CD4-positive, alpha-beta T cell treated with Interleukin-6 at 100 ng/mL for 8 hours (primary cell): ENCODE results near the gene KATNB1.
"Not testable (repeated sequence)": the region's sequence is repeated elsewhere in the genome, so short reads cannot be mapped to it uniquely, and the experiment has no call there.

Experiments
- DNase-seq: peaks from one replicate; pipeline ENCODE4 v3.0.0-alpha.2; 2020; ENCODE audit warnings: mixed read lengths, low spot score

Gene KATNB1

GRCh38 chr16:57774705-57775285, 39.2 kb downstream of the KATNB1 start:
- DNase-seq = no peak

- no peak for DNase-seq
These were observed 40.3 kb downstream of the KATNB1 start for GRCh38 chr16:57775661-57776469.

GRCh38 chr16:57778658-57779057, 43.1 kb downstream of the KATNB1 start:
- DNase-seq = no peak

GRCh38 chr16:57779836-57780235, 44.3 kb downstream of the KATNB1 start:
- not testable (repeated sequence) for DNase-seq

- no peak for DNase-seq
These were observed 45.8 kb downstream of the KATNB1 start for GRCh38 chr16:57781349-57781740.

GRCh38 chr16:57781741-57782606, 46.4 kb downstream of the KATNB1 start:
- no peak for DNase-seq

- DNase-seq = not testable (repeated sequence)
These were observed 47.1 kb downstream of the KATNB1 start for GRCh38 chr16:57782607-57783055.

- no peak for DNase-seq
These were observed 47.5 kb downstream of the KATNB1 start for GRCh38 chr16:57783116-57783515.

GRCh38 chr16:57783883-57784282, 48.3 kb downstream of the KATNB1 start:
- DNase-seq = no peak

GRCh38 chr16:57784334-57784733, 48.8 kb downstream of the KATNB1 start:
- DNase-seq = no peak

GRCh38 chr16:57785385-57785784, 49.8 kb downstream of the KATNB1 start:
- DNase-seq = no peak

GRCh38 chr16:57785924-57786323, 50.4 kb downstream of the KATNB1 start:
- no peak for DNase-seq

- no peak for DNase-seq
These were observed 51.3 kb downstream of the KATNB1 start for GRCh38 chr16:57786632-57787518.

GRCh38 chr16:57787519-57787905, 51.9 kb downstream of the KATNB1 start:
- no peak for DNase-seq

- no peak for DNase-seq
These were observed 52.8 kb downstream of the KATNB1 start for GRCh38 chr16:57788252-57788841.

GRCh38 chr16:57788951-57789350, 53.4 kb downstream of the KATNB1 start:
- DNase-seq = no peak

- DNase-seq = no peak
These were observed 55.8 kb downstream of the KATNB1 start for GRCh38 chr16:57791195-57791892.

- no peak for DNase-seq
These were observed 56.4 kb downstream of the KATNB1 start for GRCh38 chr16:57791893-57792461.

- DNase-seq = no peak
These were observed 59.4 kb downstream of the KATNB1 start for GRCh38 chr16:57794849-57795430.

- DNase-seq = peak; percentile 21
These were observed 59.9 kb downstream of the KATNB1 start for GRCh38 chr16:57795431-57795878.
